Ascending aorta (tissue), 2 donors: Measurements from ENCODE around the gene ZMYND8. TPM values are rescaled to one million over a fixed set of nuclear protein-coding genes. Genes with fewer than 3 reads are reported as not detected.
A peak's percentile ranks its signal among the peaks of the same experiment; 100 is the strongest.
"Not testable (repeated sequence)": the region's sequence is repeated elsewhere in the genome, so short reads cannot be mapped to it uniquely, and the experiment has no call there.

ENCODE experiments used
- DNase-seq, 2 donors: peaks; one replicate each; pipeline ENCODE4 v3.0.0-alpha.2; 2019; ENCODE audit warnings: low spot score in 2 of 2
- H3K27ac ChIP-seq, 2 donors: fragments of 200-600 bp; sonication (generic); one replicate each; pipeline ENCODE4 v1.5.1; 2016 to 2017; ENCODE audit warnings: mild to moderate bottlenecking in 1 of 2
- H3K27me3 ChIP-seq: fragments of 200-600 bp; sonication (generic); one replicate; pipeline ENCODE4 v1.5.1; 2017
- H3K36me3 ChIP-seq, 2 donors: fragments of 200-600 bp; sonication (generic); one replicate each; pipeline ENCODE4 v1.5.1; 2016
- H3K4me1 ChIP-seq, 2 donors: fragments of 200-600 bp; sonication (generic); one replicate each; pipeline ENCODE4 v1.5.1; 2016 to 2017; ENCODE audit warnings: mild to moderate bottlenecking in 1 of 2
- H3K4me3 ChIP-seq, 2 donors: fragments of 200-600 bp; sonication (generic); one replicate each; pipeline ENCODE4 v1.5.1; 2016 to 2017; ENCODE audit warnings: mild to moderate bottlenecking in 1 of 2
- H3K9me3 ChIP-seq, 2 donors: fragments of 200-600 bp; sonication (generic); one replicate each; pipeline ENCODE4 v1.5.1; 2016
- CTCF ChIP-seq, 3 experiments: fragments of 200-600 bp in 2 of 3; fragments of 450-650 bp in 1 of 3; sonication (generic) in 2 of 3; IDR thresholded peaks; one replicate each; pipeline ENCODE4 v1.5.1; 2016 to 2019; ENCODE audit warnings: antibody characterized with exemption in 3 of 3, mild to moderate bottlenecking in 1 of 3, moderate library complexity in 1 of 3
- intact Hi-C: fragments of 100-400 bp; cut with DNase I; formaldehyde crosslinking; loops from one replicate; pipeline ENCODE4 v1.15.1; 2023
- total RNA-seq: library from RNA; depleted of rRNA; stranded (reverse); fragments of >200 nt; gene quantifications from one replicate; pipeline ENCODE4 v1.1.0, GENCODE V29; 2016

ZMYND8 gene
- total RNA-seq, 1 donor from 2014 or later = 23.2 TPM

- TF ChIP-seq CTCF (IDR thresholded peaks at IDR 0.05) = no peak
- Histone ChIP-seq H3K4me3 (no peak overlapping the region), H3K9me3 (no peaks in the 10 kb centered on the region), H3K27ac (peak overlapping the region; percentile 39 to 59), H3K36me3 (no peaks in the 10 kb centered on the region), H3K4me1 (peaks cover 0 to 6% of the 10 kb centered on the region in 2 donors), H3K27me3 (no peaks in the 10 kb centered on the region)
- DNase-seq = no peak
- intact Hi-C loops = no loop called here
Observed at GRCh38 chr20:47392721-47393073, 36.2 kb upstream of the ZMYND8 start.

- peak in 1 of 2 donors; percentile 72 for DNase-seq
- H3K27ac ChIP-seq = peak overlapping the region; percentile 39 to 59
- H3K9me3 ChIP-seq = no peaks in the 10 kb centered on the region
- peaks cover 0 to 3% of the 10 kb centered on the region in 2 donors for H3K4me1 ChIP-seq
- H3K4me3 ChIP-seq = no peak overlapping the region
- H3K27me3 ChIP-seq = no peaks in the 10 kb centered on the region
- no peak for TF ChIP-seq CTCF (IDR thresholded peaks at IDR 0.05)
- no peaks in the 10 kb centered on the region for H3K36me3 ChIP-seq
- intact Hi-C loops = no loop called here
Observed at GRCh38 chr20:47392015-47392720, 35.7 kb upstream of the ZMYND8 start.

GRCh38 chr20:47391276-47392010 lies 34.9 kb upstream of the ZMYND8 start:
- Histone ChIP-seq H3K36me3 (no peaks in the 10 kb centered on the region), H3K9me3 (no peaks in the 10 kb centered on the region), H3K4me3 (no peak overlapping the region), H3K4me1 (no peaks in the 10 kb centered on the region), H3K27ac (no peak overlapping the region), H3K27me3 (no peaks in the 10 kb centered on the region)
- intact Hi-C loops = no loop called here
- TF ChIP-seq CTCF (IDR thresholded peaks at IDR 0.05) = no peak
- DNase-seq = no peak

GRCh38 chr20:47389867-47390347 lies 33.4 kb upstream of the ZMYND8 start:
- intact Hi-C loops = loop anchor here (10.0 kb wide), 1 partner anchor 635 kb away; no protein-coding TSS in a partner anchor
- H3K4me3 ChIP-seq = no peak overlapping the region
- peaks cover 0 to 3% of the 10 kb centered on the region in 2 donors for H3K4me1 ChIP-seq
- no peaks in the 10 kb centered on the region for H3K36me3 ChIP-seq
- no peak for DNase-seq
- no peaks in the 10 kb centered on the region for H3K9me3 ChIP-seq
- no peak overlapping the region for H3K27ac ChIP-seq
- no peak for TF ChIP-seq CTCF (IDR thresholded peaks at IDR 0.05)
- no peaks in the 10 kb centered on the region for H3K27me3 ChIP-seq

GRCh38 chr20:47385968-47386367 lies 29.5 kb upstream of the ZMYND8 start:
- not testable (repeated sequence) for H3K36me3 ChIP-seq, H3K27me3 ChIP-seq, H3K9me3 ChIP-seq, DNase-seq, H3K4me3 ChIP-seq
- Histone ChIP-seq H3K4me1 (peaks cover 3 to 16% of the 10 kb centered on the region in 2 donors), H3K27ac (peak overlapping the region; percentile 63 to 79)
- intact Hi-C loops = loop anchor here (2.0 to 10.0 kb wide), 5 partner anchors 25 to 631 kb away; partner anchors contain the start of gene NCOA3
